CD4-positive, alpha-beta T cell treated with Interleukin-15 for 1 hour (primary cell): ENCODE results near the gene NR6A1.

Experiments
- DNase-seq: peaks from one replicate; pipeline ENCODE4 v3.0.0-alpha.2; 2020

NR6A1 gene

DNA sequence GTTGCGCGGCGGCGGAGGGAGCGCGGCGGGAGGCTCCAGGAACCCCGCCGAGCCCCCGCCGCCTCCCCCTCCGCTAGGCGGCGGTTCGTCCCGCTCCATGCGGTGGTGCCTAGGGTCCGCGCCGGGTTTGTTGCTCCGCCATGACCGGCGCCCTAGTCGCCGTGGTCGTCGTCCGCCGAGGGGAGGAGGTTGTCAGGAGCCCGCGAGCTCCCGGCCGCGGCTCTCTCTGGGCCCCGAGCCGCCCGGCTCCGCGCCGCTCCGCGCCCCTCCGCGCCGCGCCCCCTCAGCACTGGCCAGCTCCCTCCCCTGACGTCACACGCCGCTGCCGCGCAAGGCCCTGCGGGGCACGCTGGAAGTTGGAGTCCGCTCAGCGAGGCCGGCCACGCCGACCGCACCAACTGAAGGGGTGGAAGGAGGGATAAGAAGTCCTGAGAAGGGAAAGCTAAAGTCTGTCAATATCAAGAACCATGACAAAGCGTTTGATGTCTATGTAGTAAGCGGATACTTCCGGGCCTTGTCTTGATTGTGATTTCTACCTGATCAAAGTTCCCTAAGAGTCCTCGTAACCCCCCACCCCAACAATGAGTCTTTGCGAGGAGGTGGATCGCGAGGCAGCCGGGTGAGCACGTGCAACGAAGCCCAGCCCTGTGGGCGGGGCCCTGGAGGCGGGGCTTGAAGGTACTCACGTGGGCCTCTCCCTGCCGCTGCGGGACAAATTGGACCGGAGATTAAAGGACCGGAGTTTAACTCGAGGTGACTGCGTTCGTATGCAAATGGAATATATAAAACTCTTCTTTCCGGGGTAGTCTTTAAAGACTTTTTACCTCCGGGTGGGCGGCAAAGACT is at the start of gene NR6A1:
Gene NR6A1, minus strand, starts transcription at position 291 of the 846 bp plus-strand sequence.
- peak; percentile 94 for DNase-seq

DNA sequence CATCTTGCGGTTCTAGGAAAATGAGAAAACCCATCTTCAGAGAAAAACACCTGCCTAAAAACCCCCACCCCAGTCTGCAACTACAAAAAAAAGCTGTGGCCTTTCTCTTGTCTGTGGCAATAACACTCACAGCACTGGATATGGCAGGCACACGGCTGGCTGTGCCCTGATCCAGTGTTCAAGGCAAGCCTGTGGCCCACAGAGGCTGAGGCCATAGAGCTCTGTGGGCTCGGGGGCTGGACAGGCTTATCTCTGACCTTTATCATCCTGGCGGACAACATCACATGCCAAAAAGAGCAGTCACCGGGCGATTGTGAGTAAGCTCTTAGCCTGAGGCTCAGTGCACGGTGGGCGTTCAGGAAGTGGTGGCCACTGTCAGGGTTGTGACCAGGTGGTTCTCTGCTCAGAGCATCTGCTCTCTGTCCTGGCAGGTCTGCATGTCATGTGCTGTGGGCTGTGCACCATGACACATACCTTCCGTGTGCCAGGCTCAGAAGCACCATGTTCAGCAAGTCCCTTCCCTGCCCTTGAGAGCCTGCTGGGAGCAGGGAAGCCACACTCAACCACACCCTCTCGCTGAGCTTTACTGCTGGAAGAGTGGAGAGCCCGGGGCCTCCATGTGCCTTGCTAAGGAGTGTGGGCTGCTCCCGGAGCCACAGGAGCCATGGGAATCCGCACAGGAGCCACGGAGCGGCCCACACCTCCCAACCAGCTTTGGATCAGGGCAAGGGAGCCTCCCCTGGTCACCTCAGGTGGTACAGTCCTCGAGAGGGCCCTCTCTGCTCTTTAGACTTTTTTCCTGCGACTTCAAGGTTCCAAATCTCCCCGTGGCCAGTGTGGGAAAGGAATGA is 47.5 kb upstream of the NR6A1 start:
- no peak for DNase-seq

DNA sequence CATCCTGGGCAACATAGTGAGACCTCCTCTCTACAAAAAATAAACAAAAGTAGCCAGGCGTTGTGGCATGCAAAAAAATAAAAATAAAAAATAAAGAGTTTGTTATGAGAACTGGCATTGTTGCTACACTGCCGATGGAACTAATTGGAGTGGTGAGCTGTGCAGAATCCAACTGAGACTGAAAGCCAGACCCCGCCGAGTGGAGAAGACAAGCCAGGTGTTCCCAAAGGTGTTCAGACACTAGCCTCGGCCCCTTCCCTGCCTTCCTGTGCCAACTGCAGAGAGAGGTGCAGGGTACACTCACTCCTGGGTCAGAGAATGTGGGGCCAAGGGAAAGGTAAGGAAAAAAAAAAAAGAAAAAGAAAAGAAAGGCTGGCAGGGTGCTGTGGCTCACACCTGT is 44.5 kb upstream of the NR6A1 start:
- no peak for DNase-seq

DNA sequence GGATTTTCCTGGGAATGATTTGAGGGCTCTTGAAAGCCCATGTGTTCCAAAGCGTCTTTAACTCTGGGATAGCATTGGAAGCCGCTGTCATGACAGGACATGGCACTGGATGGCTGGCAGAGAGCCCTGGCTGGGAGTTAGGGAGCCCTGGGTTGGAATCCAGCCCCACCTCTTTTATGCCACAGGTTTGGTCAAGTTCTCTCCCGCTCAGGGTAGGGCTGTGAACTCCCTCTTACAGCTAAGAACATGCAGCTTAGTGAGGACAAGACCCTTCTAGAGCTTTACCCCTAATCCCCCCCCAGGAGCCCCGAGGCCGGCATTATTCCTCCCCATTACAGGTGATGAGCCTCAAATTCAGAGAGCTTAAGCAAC is 43.0 kb upstream of the NR6A1 start:
- no peak for DNase-seq

DNA sequence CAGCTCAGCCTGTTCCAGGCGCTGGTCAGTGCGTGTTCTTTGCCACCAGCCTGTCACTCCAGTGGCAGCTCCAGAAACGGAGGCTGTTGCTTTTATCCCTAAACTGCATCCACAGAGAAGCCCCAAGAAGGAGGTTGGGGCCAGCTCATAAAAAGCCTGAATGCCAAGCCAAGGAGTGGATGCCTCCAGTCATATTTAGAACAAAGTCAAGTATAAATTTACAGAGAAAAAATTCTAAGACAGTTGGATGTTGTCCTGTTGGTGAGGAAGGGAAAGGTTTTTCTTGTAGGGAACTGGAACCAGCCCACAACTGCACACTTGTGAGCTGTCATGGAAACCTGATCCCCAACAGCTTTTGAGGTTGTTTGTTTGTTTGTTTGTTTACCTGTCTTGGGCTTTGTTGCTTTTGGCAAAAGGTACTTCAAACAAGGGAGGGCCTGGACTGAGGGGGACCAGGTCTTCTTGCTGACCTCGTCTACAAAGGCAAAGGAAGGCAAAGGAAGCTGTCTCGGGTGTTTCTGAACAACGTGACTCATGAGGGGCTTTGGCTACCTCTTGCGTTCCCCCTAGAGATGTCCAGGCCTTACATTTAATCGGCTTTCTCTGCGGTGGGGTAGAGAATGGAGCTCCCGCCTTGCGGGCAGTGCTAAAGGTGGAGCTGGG is 42.5 kb upstream of the NR6A1 start:
- no peak for DNase-seq

DNA sequence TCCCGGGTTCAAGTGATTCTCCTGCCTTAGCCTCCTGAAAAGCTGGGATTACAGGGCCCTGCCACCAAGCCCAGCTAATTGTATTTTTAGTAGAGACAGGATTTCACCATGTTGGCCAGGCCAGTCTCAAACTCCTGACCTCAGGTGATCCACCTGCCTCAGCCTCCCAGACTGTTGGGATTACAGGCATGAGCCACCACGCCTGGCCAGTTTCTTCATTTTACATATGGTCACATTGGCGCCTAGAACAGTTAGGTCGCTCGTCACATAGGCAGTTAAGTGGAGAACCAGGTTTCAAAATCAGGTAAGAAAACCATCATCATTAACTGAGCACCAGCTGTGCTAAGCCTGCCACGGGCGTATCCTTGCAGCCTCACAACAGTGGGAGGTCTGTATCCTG is 41.9 kb upstream of the NR6A1 start:
- DNase-seq: no peak

DNA sequence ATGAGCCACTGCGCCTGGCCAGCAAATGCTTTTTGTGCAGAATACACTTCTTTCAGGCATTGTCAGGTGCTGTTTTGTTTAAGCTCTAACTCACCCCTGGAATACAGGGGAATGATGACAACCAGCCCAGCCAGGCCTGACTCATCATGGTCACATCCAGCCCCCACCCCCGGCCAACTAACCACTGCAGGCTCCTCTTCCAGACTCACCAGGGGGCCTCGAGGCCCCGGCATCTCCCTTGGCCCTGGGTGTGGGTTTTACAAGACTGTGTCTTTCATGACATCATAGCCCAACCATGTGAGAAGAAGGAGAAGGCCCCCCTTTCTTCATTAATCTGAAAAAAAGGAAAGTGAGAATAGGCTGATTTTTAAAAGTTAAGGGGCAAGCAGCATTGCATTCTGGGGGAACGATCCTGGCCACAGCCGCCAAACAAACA is 41.3 kb upstream of the NR6A1 start:
- no peak for DNase-seq

DNA sequence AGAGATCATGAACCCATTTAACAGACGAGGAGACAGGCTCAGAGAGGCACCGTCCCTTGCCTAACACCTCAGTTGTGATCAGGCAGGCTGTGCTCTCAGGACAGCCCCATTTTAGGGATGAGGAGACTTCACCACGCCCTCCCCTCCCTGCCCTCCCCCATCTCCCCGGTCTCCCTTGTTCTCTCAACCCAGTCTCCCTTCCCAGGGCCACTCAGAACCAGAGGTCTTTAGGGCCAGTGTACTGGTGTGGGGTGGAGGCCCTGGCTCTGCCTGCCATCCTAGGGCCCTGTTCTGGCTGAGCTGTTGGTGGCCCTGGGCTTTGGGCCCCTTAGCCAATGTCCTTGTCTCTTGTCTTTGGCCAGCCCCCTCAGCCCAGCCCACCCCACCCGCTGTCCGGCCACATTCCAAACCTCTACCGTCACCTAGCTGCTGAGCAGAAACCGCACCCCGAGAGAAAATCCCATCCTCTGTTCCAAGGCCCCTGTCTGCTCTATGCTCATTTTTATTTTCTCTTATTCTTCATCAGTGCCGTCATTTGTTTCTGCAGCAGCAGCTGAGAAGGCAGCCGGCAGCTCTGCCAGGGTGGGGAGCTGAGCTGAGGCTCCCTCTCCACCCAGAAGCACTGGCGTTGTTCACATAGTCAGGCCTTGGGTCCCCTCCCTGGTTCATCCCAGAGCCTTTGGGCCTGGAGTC is 39.7 kb upstream of the NR6A1 start:
- DNase-seq: no peak

DNA sequence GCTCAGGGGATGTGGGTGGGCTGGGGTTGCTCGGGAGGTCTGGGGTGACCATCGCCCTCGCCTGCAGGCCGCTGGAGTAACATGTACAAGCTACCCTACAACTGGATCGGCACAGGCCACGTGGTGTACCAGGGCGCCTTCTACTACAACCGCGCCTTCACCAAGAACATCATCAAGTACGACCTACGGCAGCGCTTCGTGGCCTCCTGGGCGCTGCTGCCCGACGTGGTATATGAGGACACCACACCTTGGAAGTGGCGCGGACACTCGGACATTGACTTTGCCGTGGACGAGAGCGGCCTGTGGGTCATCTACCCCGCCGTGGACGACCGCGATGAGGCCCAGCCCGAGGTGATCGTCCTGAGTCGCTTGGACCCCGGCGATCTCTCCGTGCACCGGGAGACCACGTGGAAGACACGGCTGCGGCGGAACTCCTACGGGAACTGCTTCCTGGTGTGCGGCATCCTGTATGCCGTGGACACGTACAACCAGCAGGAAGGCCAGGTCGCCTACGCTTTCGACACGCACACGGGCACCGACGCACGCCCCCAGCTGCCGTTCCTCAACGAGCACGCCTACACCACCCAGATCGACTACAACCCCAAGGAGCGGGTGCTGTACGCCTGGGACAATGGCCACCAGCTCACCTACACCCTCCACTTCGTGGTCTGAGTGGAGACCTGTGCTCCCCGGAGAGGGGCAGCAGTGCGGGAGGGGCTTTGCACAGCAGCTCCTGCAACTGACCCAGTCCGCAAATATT is 38.8 kb upstream of the NR6A1 start:
- no peak for DNase-seq

DNA sequence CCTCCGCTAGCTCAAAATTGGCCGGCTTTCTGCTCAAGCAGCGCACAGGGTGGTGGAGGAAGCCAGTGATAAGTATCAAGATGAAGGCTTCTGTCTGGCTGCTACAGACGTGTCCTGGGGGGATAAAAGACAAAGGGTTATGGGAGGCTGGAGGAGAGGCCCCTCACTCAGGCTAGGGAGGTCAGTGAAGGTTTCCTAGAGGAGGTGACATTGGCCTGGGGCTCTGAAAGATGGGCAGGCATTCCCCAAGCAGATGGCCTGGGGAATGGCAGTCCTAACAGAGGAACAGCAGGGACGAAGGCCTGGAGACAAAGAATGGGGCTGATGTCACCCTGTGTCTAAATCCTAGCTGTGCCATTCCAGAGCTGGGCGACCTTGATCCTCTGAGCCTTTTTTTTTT is 38.1 kb upstream of the NR6A1 start:
- no peak for DNase-seq

DNA sequence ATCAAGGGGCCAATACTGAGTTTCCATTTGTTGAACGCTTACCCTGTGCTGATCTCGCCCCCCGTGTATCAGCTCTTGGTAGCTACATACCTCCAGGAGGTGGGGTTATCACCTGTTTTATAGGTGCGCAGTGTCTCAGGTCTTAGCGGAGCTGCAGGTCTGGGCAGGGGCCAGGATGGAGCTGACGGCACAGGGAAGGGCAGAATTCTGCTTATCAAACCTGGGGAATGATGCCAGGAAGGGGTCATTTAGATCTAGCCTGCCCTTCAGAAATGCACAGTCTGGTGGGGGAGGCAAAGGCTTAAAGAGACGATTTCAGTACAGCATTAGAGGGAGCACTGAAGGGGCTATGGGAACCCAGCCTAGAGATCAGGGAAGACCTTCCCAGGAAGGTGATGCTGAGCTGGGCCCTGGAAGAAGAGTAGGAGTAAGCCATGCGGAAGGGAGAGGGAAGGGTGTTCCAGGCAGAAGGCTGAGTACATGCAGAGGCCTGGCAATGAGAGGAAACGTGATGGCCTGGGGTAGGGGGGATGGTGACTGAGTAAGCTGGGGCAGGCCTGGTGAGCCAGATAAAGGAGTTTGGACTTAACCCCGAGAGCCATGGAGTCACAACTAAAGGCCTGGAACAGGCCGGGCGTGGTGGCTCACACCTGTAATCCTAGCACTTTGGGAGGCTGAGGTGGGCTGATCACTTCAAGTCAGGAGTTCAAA is 37.3 kb upstream of the NR6A1 start:
- no peak for DNase-seq

DNA sequence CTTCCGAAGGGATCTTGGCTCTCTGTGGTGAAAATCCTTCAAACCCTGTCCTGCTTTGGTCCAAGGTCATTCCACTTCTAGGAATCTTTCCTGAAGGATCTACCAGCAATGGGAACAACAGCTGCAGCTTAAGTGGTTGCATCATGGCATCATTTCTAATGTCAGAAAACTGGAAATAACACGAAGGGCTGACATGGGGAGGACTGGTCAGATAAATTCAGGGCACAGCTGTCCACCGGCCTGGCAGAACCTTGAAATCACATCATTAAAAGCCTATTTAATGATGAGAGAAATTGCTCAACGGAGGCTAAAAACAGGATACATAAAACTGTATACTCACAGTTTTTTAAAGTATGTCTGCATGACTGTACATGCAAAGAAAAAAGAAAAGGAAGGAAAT is 34.1 kb upstream of the NR6A1 start:
- DNase-seq: no peak

DNA sequence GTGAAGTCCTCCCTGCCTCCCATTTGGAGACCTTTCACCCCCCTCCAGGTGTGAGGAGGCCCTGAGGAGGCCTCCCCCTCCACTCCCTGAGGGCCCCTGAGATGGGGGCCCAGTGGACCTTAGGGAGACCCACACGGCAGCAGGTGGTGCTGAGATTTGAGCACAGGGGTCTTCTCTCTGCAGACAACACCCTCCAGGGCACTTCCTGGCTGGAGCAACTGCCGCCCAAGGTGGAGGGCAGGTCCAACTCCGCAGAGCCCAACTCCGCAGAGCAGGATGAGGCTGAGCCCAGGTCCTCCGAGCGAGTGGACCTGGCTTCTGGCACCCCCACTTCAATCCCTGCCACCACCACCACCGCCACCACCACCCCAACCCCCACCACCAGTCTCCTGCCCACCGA is 32.8 kb upstream of the NR6A1 start:
- no peak for DNase-seq

DNA sequence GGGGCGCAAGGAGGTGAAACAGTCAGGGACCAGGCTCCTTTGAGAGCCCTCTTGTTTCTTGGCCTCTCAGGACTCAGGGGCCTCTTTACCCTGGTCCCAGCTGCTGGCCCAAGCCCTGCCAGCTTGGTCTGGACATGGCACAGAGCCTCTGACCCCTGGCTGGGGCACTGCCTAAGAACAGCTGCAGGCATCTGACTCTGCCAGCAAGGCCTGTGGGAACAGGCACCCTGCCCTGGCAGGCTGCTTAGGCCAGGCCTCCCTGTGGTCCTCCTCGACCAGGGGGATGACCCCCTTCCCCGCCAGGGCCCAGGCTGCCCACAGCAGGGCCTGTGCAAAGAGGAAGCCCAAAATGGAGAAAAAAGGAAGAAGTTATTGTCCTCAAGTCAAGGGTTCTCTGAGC is 31.3 kb upstream of the NR6A1 start:
- DNase-seq: no peak

DNA sequence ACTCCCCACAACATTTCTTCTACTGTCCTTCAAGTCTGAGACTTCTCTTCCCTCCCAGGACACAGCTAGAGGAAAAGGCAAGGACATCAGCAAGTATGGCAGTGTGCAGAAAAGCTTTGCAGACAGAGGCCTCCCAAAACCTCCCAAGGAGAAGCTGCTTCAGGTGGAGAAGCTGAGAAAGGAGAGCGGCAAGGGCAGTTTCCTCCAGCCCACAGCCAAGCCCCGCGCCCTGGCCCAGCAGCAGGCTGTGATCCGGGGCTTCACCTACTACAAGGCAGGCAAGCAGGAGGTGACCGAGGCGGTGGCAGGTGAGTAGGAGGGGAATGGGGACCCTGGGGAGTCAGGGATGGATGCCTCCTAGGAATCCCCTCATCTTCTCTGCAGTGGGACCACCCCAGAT is 30.2 kb upstream of the NR6A1 start:
- DNase-seq: no peak

DNA sequence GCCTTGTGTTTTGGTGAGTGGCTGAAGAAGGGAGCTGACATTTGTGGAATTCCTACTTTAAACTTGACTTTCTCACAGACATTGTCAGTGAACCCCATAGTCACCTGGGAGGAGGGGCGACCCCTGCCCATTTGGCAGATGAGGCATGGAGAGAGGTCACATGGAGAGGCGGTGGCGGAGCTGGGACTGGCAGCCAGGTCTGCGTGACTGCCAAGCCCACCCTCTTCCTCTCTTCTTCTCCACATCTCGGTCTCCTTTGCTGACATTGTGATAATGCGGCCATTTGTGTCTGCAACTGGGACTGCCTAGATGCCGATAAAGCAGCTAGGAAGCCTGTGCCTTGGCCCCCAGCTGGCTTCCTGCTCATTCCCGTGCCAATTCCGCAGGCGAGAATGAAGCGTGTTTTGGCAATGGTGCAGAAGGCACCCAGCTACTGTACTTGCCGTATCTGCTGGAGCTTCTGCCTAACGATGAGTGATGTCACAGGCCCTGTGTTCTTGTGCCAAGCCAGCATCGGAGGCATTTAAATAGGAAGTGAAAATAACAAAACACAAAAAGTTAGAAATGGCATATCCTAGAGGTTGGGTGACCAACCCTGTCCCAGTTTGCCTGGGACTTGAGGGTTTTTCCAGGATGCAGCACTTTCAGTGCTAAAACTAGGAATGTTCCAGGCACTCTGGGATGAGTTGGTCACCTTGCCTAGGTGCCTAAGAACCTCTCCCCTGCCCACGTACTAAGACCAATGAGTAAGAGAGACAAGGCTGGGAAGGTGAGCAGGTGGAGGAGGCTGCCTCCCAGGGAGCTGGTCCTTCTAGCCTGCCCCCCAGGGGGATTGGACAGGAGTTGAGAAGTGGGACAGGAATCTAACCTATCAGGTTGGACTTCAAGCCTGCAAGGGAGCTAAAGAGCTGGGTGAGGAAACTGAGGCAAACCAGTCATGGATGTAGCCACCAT is 29.5 kb upstream of the NR6A1 start:
- peak; percentile 70 for DNase-seq

DNA sequence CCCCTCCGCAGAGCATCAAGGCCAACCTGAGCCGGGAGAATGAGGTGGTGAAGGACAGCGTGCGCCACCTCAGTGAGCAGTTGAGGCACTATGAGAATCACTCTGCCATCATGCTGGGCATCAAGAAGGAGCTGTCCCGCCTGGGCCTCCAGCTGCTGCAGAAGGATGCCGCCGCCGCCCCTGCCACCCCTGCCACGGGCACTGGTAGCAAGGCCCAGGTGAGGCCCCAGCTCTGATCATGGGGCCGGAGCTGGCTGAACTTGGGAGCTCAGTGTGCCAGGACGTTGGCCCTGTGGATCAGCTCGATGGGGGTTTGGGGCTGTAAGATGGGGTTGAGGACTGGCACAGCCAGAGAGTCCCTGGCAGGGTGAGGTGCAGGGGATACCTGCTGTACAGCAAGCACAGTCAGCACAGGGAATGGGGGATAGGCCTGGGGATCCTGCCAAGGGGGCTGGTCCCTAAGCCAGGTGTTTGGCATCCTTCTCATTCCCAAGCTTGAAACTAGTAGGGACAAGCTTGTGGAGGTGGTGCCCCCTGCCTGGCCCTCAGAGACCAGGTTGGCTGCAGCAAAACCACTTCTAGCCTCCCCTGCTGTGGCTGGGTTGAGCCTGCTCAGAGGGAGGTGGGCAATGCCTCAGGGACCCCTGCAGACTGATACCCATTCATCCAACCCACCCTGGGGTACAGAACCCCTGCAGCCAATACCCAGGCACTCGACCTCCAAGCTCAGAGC is 28.3 kb upstream of the NR6A1 start:
- DNase-seq: no peak

DNA sequence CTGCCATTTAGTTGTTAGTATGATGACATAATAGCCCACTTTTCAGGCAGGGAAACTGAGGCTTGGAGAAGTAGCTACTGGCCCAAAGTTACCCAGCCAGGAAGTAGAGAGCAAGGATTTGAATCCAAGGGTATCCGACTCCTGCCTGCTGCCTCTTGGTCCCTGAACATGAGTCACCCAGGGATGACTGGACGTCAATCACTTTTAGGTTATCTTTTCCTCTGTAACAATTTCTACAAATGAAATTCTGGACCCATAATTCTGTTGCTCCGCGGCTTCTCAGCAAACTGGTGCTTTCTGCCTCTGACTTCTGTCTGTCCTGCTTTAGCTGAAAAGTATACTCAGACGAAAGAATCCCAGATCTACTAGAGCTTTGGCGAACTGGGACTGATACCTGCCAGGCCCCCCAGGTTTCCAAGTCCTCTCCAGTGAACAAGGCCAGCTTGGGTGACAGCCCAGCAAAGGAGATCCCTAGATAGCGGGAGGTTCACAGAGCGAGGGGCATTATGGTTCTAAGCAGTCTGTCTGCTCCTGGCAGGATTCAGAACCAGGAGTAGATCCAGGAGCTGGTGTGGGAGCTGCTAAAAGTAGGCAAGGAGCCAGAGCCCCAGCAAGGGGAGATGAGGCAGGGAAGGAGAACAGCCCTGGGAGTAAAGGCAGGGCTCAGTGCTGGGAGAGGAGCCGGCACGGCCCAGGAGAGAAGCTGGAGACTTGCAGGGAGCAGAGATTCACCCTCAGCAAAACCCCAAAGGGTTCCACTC is 26.4 kb upstream of the NR6A1 start:
- DNase-seq: no peak

DNA sequence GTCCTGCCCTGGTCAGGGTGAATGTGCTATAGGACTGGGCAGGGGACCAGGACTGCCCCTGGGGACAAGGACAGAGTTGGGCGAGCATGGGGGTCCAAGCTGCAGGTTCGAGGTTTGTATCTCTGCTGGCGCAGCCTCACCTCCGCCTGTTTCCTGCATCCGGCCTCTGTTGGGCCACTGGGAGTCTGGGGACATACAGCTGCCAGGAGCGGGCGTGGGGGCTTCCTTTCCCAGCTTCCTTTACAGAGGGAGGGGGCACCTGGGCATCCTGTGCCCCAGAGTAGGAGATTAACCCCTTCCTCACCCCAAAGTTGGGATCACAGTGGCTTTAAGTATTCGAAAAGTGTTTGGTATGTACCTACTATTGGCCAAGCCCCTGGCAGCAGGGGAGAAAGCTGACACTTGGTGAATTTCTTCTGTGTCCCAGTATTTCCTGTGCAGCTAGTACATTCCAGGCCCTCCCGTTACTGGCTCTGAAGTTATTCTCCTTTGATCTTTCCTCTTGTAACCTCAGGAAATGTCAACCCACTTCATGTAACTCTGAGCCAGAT is 24.8 kb upstream of the NR6A1 start:
- no peak for DNase-seq
